A673 (cell line): ENCODE results near the gene SPRED2. TPM values are rescaled to one million over a fixed set of nuclear protein-coding genes. Genes with fewer than 3 reads are reported as not detected.

Experiments used
- BruUV-seq: library from RNA; stranded (reverse); fragments of 400-500 nt; replicated peaks from 2 replicates; lab custom pipeline; 2021; lab: Mats Ljungman, UMichigan
- CTCF ChIA-PET: fragments of 300-600 bp; sonication (Branson Sonifier 250); formaldehyde crosslinking; loops from one replicate; lab custom pipeline; 2022; ENCODE audit warnings: antibody characterized with exemption; lab: Charles Lee
- POLR2A ChIA-PET: fragments of 300-600 bp; sonication (Branson Sonifier 250); formaldehyde crosslinking; loops from one replicate; lab custom pipeline; 2022; ENCODE audit warnings: antibody characterized with exemption; ENCODE audit not compliant: low non-redundant PET; lab: Charles Lee
- DNase-seq: peaks from one replicate; pipeline ENCODE4 v3.0.0-alpha.2; 2015; ENCODE audit warnings: low spot score
- H3K27ac ChIP-seq: fragments of 200-600 bp; sonication (generic); 2 replicates; pipeline ENCODE4 v1.5.1; 2016; ENCODE audit warnings: mixed run types, low read depth, mild to moderate bottlenecking, mixed read lengths, antibody characterized with exemption, low read length; ENCODE audit not compliant: poor library complexity, severe bottlenecking
- H3K27me3 ChIP-seq: fragments of 200-600 bp; sonication (generic); replicated peaks from 2 replicates; pipeline ENCODE4 v1.6.1; 2017; ENCODE audit warnings: mixed run types, low read depth, mild to moderate bottlenecking, mixed read lengths, antibody characterized with exemption, low read length; ENCODE audit not compliant: insufficient read depth, poor library complexity
- H3K36me3 ChIP-seq: fragments of 200-600 bp; sonication (generic); 2 replicates; pipeline ENCODE4 v1.6.1; 2016; ENCODE audit warnings: mixed run types, mild to moderate bottlenecking, mixed read lengths, antibody characterized with exemption, low read length; ENCODE audit not compliant: insufficient read depth, poor library complexity, severe bottlenecking
- H3K4me1 ChIP-seq: fragments of 200-600 bp; sonication (generic); 2 replicates; pipeline ENCODE4 v1.6.1; 2017; ENCODE audit warnings: mixed run types, mild to moderate bottlenecking, mixed read lengths, antibody characterized with exemption, low read length; ENCODE audit not compliant: insufficient read depth, poor library complexity, severe bottlenecking
- H3K4me3 ChIP-seq: fragments of 200-600 bp; sonication (generic); 2 replicates; pipeline ENCODE4 v1.5.1; 2016; ENCODE audit warnings: low read depth, mixed run types, mild to moderate bottlenecking, mixed read lengths, low read length; ENCODE audit not compliant: poor library complexity, severe bottlenecking
- H3K9me3 ChIP-seq: fragments of 200-600 bp; sonication (generic); 2 replicates; pipeline ENCODE4 v1.6.1; 2016; ENCODE audit warnings: mixed run types, low read depth, mild to moderate bottlenecking, mixed read lengths, antibody characterized with exemption, low read length; ENCODE audit not compliant: poor library complexity, severe bottlenecking
- CTCF ChIP-seq: fragments of 300-800, 200-600 bp; sonication (generic); conservative IDR thresholded peaks from 2 replicates; pipeline ENCODE4 v1.5.1; 2017; ENCODE audit warnings: low read depth, mild to moderate bottlenecking, antibody characterized with exemption, low read length, moderate library complexity, mixed read lengths
- EZH2 ChIP-seq: fragments of 200-600 bp; sonication (generic); IDR thresholded peaks from 2 replicates; pipeline ENCODE4 v1.6.1; 2017; ENCODE audit warnings: borderline replicate concordance, low read depth, mild to moderate bottlenecking, mixed read lengths, antibody characterized with exemption, low read length; ENCODE audit not compliant: poor library complexity, severe bottlenecking
- intact Hi-C: fragments of 100-400 bp; cut with micrococcal nuclease; formaldehyde crosslinking; loops from one replicate; pipeline ENCODE4 v1.10.0; 2022; ENCODE audit not compliant: unreplicated experiment
- total RNA-seq: library from RNA; stranded (reverse); gene quantifications from 2 replicates; pipeline ENCODE4 v1.2.3, GENCODE V29; 2021

Gene SPRED2
- total RNA-seq, 1 experiment from 2014 or later = 79.4 TPM

- Histone ChIP-seq H3K27me3 (no peaks in the 10 kb centered on the region), H3K4me3 (no peak overlapping the region), H3K27ac (no peak overlapping the region), H3K9me3 (peaks cover 9% of the 10 kb centered on the region), H3K36me3 (no peaks in the 10 kb centered on the region), H3K4me1 (no peaks in the 10 kb centered on the region)
- intact Hi-C loops = no loop called here
- POLR2A ChIA-PET = interaction anchor here (0.7 kb wide), 1 partner anchor 1027 kb away, joined by 3 read pairs; no protein-coding TSS in a partner anchor
- no TSS peak for BruUV-seq
- TF ChIP-seq CTCF (no peak), EZH2 (no peak)
- CTCF ChIA-PET = no interaction called here
- DNase-seq = no peak
Measured at GRCh38 chr2:65475000-65475399, 42.6 kb upstream of the SPRED2 start.

GRCh38 chr2:65473045-65473444, 40.6 kb upstream of the SPRED2 start:
- no peak overlapping the region for H3K4me3 ChIP-seq
- DNase-seq = no peak
- peaks cover 9% of the 10 kb centered on the region for H3K9me3 ChIP-seq
- H3K4me1 ChIP-seq = peaks cover 7% of the 10 kb centered on the region
- no TSS peak for BruUV-seq
- intact Hi-C loops = no loop called here
- TF ChIP-seq EZH2 = no peak
- no peak for TF ChIP-seq CTCF
- no peaks in the 10 kb centered on the region for H3K27me3 ChIP-seq
- ChIA-PET POLR2A (interaction anchor here (1.0 kb wide), 1 partner anchor 83 kb away, joined by 4 read pairs; no protein-coding TSS in a partner anchor), CTCF (no interaction called here)
- no peak overlapping the region for H3K27ac ChIP-seq
- H3K36me3 ChIP-seq = no peaks in the 10 kb centered on the region

GRCh38 chr2:65471409-65471808, 39.0 kb upstream of the SPRED2 start:
- no TSS peak for BruUV-seq
- H3K4me1 ChIP-seq = peaks cover 7% of the 10 kb centered on the region
- intact Hi-C loops = no loop called here
- H3K27ac ChIP-seq = no peak overlapping the region
- H3K9me3 ChIP-seq = peaks cover 9% of the 10 kb centered on the region
- no peak overlapping the region for H3K4me3 ChIP-seq
- ChIA-PET CTCF (no interaction called here), POLR2A (no interaction called here)
- no peak for TF ChIP-seq CTCF
- TF ChIP-seq EZH2 = no peak
- H3K36me3 ChIP-seq = no peaks in the 10 kb centered on the region
- no peaks in the 10 kb centered on the region for H3K27me3 ChIP-seq
- no peak for DNase-seq
